Thoracic aorta (tissue), 2 donors: Measurements from ENCODE around the gene MPO. TPM values are rescaled to one million over a fixed set of nuclear protein-coding genes. Genes with fewer than 3 reads are reported as not detected.

Source experiments
- ATAC-seq: fragments of 150-250 bp; one replicate; pipeline ENCODE4 v1.8.0; 2017; ENCODE audit warnings: low read depth; ENCODE audit not compliant: insufficient number of reproducible peaks, low FRiP score
- DNase-seq: peaks from one replicate; pipeline ENCODE4 v3.0.0-alpha.2; 2020; ENCODE audit warnings: low spot score
- H3K27ac ChIP-seq, 2 donors: fragments of 200-600 bp; sonication (generic); 1 replicate in 1 of 2; 2 replicates in 1 of 2; pipeline ENCODE4 v1.5.1; 2016; ENCODE audit warnings: mild to moderate bottlenecking in 2 of 2, moderate library complexity in 2 of 2
- H3K27me3 ChIP-seq: fragments of 200-600 bp; sonication (generic); replicated peaks from 2 replicates; pipeline ENCODE4 v1.6.0; 2016; ENCODE audit warnings: mild to moderate bottlenecking; ENCODE audit not compliant: insufficient read depth
- H3K36me3 ChIP-seq: fragments of 200-600 bp; sonication (generic); one replicate; pipeline ENCODE4 v1.5.1; 2016
- H3K4me1 ChIP-seq, 2 donors: fragments of 200-600 bp; sonication (generic); 1 replicate in 1 of 2; 2 replicates in 1 of 2; pipeline versions ENCODE4 v1.5.1 to v1.6.0; 2016; ENCODE audit warnings: low read depth in 2 of 2, mild to moderate bottlenecking in 1 of 2; ENCODE audit not compliant: control insufficient read depth in 1 of 2
- H3K4me3 ChIP-seq: fragments of 200-600 bp; sonication (generic); 2 replicates; pipeline ENCODE4 v1.5.1; 2016; ENCODE audit warnings: mild to moderate bottlenecking
- H3K9me3 ChIP-seq: fragments of 200-600 bp; sonication (generic); 2 replicates; pipeline ENCODE4 v1.5.1; 2016
- total RNA-seq, 2 donors: library from RNA; depleted of rRNA; stranded (reverse); fragments of >200 nt; gene quantifications; one replicate each; pipeline versions ENCODE4 v1.1.0 to v1.2.3, GENCODE V29; 2016
- TF ChIP-seq, protein P1 (sequence below): fragments of 200-600 bp; sonication (generic); IDR thresholded peaks from one replicate; pipeline ENCODE4 v1.5.1; 2019; ENCODE audit warnings: antibody characterized with exemption

Gene MPO
- total RNA-seq, 2 donors from 2014 or later, result 0.14 TPM; not detected in 1

DNA sequence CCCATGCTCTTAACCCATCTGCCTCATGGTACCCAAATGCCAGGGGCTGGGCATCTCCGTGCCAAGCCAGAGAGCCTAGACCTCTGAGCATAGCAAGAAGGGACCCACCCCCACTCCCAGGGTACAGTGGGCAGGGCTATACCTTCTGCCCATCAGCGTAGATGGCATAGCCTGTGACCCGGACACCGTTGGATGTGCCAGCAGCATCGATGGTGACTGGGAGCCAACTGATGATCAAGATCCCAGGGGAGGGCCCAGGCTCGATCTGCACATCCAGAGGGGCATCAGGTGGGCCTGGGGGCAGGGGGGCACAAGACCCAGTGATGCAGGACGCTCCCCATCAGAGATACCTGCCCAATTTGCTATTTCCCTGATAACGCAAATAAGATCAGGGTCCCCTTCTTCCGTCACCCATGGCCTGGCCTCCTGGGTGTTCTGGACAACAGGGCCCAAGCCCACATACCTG lies 30.7 kb upstream of the MPO start:
- Histone ChIP-seq H3K4me1 (no peaks in the 10 kb centered on the region), H3K9me3 (no peaks in the 10 kb centered on the region), H3K27me3 (no peaks in the 10 kb centered on the region), H3K36me3 (peaks cover 5% of the 10 kb centered on the region), H3K4me3 (no peak overlapping the region), H3K27ac (no peak overlapping the region)
- DNase-seq (no peak), ATAC-seq (no peak)
- TF ChIP-seq, protein P1, sequence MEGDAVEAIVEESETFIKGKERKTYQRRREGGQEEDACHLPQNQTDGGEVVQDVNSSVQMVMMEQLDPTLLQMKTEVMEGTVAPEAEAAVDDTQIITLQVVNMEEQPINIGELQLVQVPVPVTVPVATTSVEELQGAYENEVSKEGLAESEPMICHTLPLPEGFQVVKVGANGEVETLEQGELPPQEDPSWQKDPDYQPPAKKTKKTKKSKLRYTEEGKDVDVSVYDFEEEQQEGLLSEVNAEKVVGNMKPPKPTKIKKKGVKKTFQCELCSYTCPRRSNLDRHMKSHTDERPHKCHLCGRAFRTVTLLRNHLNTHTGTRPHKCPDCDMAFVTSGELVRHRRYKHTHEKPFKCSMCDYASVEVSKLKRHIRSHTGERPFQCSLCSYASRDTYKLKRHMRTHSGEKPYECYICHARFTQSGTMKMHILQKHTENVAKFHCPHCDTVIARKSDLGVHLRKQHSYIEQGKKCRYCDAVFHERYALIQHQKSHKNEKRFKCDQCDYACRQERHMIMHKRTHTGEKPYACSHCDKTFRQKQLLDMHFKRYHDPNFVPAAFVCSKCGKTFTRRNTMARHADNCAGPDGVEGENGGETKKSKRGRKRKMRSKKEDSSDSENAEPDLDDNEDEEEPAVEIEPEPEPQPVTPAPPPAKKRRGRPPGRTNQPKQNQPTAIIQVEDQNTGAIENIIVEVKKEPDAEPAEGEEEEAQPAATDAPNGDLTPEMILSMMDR, result no peak

DNA sequence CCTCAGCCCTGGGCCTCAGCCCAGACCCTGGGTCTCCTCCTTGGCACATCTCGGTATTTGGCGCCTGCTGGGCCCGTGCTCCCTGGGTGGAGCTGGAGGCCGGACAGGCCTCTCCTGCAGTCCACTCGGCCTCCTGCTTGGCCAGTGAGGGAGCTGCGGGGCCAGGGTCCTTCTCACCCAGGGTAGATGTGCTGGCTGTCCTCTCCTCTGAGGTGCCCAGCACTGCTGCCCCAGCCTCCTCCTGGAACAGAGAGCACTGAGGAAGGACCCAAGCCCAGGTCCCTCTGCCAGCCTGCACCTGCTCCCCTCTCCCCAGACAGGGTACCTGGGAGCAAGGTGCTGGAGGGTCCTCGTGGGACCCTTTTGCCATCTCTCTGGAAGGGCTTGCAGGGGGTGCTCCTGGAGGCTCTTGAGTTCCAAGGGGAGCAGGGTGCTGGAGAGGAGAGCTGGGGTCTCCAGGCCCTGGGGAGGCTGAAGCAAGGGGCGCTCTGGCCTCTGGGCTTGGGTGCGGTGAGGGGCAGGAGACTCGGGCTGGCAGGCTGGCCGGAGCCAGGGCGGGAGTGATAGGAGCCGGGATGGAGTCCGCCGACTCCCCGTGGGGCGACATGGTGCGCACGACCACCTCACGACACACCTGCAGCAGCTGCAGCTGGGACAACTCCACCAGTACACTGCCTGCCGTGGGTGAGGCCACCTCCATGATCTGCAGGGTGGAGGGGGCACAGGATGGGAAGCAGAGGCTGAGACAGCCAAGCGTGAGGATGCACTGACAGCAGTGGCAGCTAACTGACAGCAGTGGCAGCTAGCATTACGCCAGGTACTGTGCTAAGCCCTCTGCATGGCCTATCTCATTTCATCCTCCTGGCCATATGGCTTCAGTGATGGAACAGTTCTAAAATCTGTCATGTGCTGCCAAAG lies 30.0 kb upstream of the MPO start:
- no peak for ATAC-seq
- TF ChIP-seq, protein P1, result no peak
- H3K4me3 ChIP-seq, result no peak overlapping the region
- no peaks in the 10 kb centered on the region for H3K9me3 ChIP-seq
- H3K36me3 ChIP-seq, result peaks cover 5% of the 10 kb centered on the region
- no peak overlapping the region for H3K27ac ChIP-seq
- no peak for DNase-seq
- no peaks in the 10 kb centered on the region for H3K27me3 ChIP-seq
- H3K4me1 ChIP-seq, result no peaks in the 10 kb centered on the region

DNA sequence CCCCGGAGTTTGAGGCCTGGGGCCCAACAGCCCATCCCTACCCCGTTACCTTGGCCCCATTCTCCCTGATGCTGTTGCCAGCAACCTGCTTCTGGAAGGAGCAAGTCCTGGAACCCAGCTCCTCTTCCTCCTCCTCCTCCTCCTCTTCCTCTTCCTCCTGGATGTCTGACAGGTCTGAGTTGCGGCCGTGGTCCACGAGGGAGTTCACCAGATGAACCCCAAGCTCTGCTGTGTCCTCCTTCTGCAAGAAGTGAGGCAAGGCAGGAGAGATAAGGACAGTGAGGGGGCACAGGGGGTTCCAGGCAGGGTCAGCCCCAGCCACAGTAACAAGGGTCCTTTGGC lies 29.2 kb upstream of the MPO start:
- no peak for ATAC-seq

DNA sequence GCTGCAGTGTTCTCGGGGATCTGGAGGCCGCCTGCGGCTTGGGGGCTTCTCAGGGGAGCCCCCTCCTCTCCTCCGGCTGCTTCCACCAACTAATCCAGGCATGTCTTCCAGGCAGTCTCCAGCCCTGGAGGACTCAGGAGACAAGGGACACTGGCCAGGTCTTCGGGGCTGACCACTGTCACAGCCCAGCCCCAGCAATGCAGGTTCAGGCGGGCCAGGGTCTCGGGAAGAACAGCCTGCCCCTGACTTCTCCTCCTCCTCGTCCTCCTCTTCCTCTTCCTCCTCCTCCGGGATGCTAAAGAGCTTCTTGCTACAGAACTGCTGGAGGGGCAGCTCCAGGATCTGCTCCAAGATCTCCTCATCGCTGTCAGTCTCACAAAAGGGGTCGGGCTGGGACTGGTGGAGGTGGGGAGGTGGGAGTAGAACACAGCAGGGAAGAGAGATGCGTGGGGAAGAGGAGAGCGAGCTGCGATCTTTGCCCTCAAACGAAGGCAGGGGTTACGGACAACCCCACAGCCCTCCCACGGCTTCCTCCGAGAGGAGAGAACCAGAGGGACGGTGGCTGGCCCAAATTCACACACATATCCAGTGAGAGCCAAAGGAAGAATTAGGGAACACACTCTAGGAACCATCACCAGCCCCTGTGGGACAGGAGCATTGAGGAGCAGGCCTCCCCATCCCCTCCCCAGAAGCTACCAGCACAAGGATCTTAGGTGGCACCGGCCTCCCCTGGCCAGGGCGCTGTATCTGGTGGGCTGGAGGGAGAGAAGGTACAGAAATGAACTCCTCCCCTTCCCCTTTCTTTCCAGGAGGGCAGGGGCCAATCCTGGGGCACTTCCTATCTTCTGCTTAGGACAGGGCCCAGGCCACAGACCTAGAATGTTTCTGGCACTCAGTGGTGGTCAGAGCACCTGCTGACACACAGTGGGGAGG lies 28.5 kb upstream of the MPO start:
- Histone ChIP-seq H3K4me1 (no peaks in the 10 kb centered on the region), H3K9me3 (no peaks in the 10 kb centered on the region), H3K27me3 (no peaks in the 10 kb centered on the region), H3K27ac (no peak overlapping the region), H3K36me3 (peaks cover 5% of the 10 kb centered on the region), H3K4me3 (no peak overlapping the region)
- TF ChIP-seq, protein P1, result no peak
- no peak for DNase-seq
- ATAC-seq, result no peak

More for the DNA sequence above, 29.2 kb upstream of the MPO start:
- Histone ChIP-seq H3K4me1 (no peaks in the 10 kb centered on the region), H3K4me3 (no peak overlapping the region), H3K36me3 (peaks cover 5% of the 10 kb centered on the region), H3K27me3 (no peaks in the 10 kb centered on the region), H3K9me3 (no peaks in the 10 kb centered on the region), H3K27ac (no peak overlapping the region)
- DNase-seq, result no peak
- TF ChIP-seq, protein P1, result no peak
